Erythroblast (primary cell): ENCODE results near the gene ST6GALNAC3.

Source experiments
- GATA1 ChIP-seq: IDR thresholded peaks from 2 replicates; pipeline ENCODE4 v1.6.1; 2011; ENCODE audit warnings: low read depth, mild to moderate bottlenecking, control low read depth, low read length, moderate library complexity
- POLR2A ChIP-seq: IDR thresholded peaks from 2 replicates; pipeline ENCODE4 v1.6.1; 2011; ENCODE audit warnings: mild to moderate bottlenecking, low read length

DNA sequence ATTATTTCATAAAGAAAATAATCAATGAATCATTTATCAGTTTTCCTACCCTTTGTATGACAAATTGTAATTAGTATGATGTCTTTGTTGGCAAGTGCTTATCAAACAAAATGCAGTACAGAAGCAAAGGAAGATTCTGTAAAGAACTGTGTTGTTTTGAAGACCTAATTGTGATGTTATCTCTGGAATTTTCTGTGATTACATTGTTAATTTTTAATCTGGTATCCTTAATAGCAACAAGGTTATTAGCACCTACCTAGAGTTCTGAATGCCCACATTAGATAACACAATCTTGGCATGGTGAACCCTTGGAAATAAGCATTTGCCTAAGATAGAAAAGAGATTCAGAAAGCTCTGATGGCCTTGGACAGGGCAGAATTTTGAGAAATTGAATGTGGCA, 518.6 kb downstream of the ST6GALNAC3 start:
- no peak for TF ChIP-seq POLR2A
- TF ChIP-seq GATA1: no peak
